ENCODE measurements around the gene DYNC1LI2.
A peak's percentile ranks its signal among the peaks of the same experiment; 100 is the strongest.

DYNC1LI2 gene

GRCh38 chr16:66705790-66706505, 45.5 kb downstream of the DYNC1LI2 start:
- TF ChIP-seq, protein P1, sequence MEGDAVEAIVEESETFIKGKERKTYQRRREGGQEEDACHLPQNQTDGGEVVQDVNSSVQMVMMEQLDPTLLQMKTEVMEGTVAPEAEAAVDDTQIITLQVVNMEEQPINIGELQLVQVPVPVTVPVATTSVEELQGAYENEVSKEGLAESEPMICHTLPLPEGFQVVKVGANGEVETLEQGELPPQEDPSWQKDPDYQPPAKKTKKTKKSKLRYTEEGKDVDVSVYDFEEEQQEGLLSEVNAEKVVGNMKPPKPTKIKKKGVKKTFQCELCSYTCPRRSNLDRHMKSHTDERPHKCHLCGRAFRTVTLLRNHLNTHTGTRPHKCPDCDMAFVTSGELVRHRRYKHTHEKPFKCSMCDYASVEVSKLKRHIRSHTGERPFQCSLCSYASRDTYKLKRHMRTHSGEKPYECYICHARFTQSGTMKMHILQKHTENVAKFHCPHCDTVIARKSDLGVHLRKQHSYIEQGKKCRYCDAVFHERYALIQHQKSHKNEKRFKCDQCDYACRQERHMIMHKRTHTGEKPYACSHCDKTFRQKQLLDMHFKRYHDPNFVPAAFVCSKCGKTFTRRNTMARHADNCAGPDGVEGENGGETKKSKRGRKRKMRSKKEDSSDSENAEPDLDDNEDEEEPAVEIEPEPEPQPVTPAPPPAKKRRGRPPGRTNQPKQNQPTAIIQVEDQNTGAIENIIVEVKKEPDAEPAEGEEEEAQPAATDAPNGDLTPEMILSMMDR (IDR thresholded peaks at IDR 0.05): no peak

DNA sequence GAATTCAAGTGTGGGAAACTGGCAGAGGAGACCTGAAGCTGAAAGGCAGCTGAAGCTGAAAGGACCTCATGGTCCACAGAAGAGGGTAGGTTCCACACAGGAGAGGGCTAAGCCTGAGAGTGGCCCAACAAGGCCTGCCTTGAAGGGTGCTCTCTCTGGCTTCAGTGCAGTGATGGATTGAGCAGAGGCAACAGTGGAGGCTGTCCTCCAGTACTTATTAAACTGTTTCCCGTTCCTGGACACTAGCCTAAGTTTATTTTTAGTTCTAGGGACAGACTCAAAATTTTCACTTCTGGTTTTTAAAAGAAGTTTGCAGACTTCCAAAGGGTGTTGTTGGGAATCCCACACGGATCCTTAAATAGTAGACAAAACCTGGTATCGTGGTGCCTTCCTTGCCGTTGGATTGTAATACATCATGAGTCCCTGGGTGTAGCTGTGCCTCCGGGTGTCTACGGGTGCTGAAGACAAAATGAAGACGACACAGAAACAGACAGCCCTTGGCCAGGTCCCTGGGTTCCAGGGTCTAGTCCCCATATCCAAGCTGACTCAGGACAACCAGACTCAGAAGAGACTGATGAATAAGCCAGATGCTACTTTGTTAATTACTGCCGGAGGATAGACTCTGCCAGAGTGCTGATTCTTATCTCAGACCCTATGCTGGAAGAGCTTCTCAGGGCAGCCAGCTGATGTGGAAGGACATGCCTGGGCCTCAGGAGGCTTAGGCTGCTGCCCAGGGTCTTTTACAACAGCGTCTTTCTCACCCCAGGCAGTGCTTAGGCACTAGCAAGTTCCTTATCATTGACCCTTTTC, 47.8 kb downstream of the DYNC1LI2 start:
- TF ChIP-seq, protein P1 (IDR thresholded peaks at IDR 0.05): no peak

- TF ChIP-seq, protein P1 (IDR thresholded peaks at IDR 0.05): no peak
Measured at GRCh38 chr16:66701516-66701915, 49.9 kb downstream of the DYNC1LI2 start.

GRCh38 chr16:66701026-66701425, 50.4 kb downstream of the DYNC1LI2 start:
- TF ChIP-seq, protein P1 (IDR thresholded peaks at IDR 0.05): no peak

GRCh38 chr16:66699898-66700297, 51.5 kb downstream of the DYNC1LI2 start:
- TF ChIP-seq, protein P1 (IDR thresholded peaks at IDR 0.05): no peak

DNA sequence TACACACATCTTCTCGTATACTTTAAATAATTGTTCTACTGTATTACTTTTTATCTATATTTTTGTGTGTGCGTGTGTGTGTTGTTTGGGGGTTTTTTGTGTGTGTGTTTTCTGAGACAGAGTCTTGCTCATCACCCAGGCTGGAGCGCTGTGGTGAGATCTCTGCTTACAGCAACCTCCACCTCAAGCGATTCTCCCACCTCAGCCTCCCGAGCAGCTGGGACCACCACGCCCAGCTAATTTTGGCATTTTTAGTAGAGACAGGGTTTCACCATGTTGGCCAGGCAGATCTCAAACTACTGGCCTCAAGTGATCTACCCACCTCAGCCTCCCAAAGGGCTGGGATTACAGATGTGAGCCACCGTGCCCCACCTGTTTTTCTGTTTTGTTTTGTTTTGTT, 53.4 kb downstream of the DYNC1LI2 start:
- TF ChIP-seq, protein P1 (IDR thresholded peaks at IDR 0.05): no peak

DNA sequence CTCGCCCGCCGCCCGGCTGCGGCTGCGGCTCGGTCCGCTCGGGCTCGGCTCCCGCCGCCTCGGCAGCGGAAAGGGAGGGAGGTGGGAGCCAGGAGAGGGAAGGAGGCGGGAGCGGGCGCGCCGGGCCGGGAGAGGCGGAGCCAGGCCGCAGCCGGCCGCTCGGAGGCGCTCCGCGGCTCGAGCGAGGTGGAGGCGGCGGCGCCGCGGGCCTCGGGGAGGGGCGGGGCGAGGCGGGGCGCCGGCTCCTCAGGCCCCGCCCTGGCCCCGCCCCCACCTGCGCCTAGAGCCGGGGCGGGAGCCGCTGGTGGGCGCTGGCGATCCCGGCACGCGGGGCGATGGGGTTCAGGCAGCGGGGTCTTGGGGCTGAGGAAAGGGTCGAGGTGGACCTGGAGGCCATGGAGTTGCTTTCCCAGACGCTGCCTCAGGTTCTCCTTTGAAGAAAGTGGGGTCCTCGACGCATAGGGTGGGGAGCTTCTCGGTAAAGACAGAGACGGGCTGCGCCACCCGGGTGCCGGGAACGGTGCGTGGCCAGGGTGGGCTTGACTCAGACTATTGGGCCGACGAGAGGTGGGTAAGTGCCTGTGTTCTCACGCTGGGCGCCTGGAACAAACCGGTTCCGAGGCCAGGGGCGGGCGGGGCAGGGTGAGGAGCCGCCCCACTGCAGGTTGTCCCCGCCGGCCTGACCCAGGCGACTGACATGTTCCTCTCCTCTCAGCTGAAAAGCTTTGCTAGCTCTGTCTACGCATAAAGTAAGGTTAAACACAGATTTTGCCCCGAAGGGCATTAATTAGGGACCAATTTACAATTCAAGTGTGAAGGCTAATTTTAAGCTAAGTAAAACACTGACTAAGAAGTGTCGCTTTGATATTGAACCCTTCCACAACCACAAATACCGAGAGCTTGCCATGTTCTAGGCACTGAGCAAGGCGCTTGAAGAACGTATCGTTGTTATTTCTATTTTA, 54.5 kb downstream of the DYNC1LI2 start, which contains the start of gene CMTM4:
Gene CMTM4 (minus strand): TSS at position 75 of the 962 bp plus-strand sequence. CDS start 218 bp downstream, outside the sequence.
- TF ChIP-seq, protein P1 (IDR thresholded peaks at IDR 0.05): peak; percentile 57
